Endothelial cell of umbilical vein (primary cell): ENCODE measurements around the gene ITIH4. TPM values are rescaled to one million over a fixed set of nuclear protein-coding genes. Genes with fewer than 3 reads are reported as not detected.

ENCODE experiments used
- BruUV-seq: library from RNA; stranded (reverse); fragments of 400-500 nt; replicated peaks from 2 replicates; lab custom pipeline; 2021; lab: Mats Ljungman, UMichigan
- CTCF ChIA-PET: fragments of 300-600, 350-600 bp; sonication (Branson Sonifier 250); formaldehyde crosslinking; loops from one replicate; lab custom pipeline; 2021; ENCODE audit warnings: antibody characterized with exemption, inconsistent platforms; lab: Charles Lee
- POLR2A ChIA-PET: fragments of 300-600, 350-600 bp; sonication (Branson Sonifier 250); formaldehyde crosslinking; loops from one replicate; lab custom pipeline; 2021; ENCODE audit warnings: antibody characterized with exemption, inconsistent platforms; lab: Charles Lee
- DNase-seq: peaks from one replicate; pipeline ENCODE4 v3.0.0-alpha.2; 2011; ENCODE audit warnings: low read depth, low spot score
- FAIRE-seq: peaks from 2 replicates; lab custom pipeline; 2011; peaks lifted over from hg19 to GRCh38; lab: Jason Lieb, UNC
- H2AFZ ChIP-seq: 2 replicates; pipeline ENCODE4 v1.6.0; 2012; ENCODE audit warnings: low read depth, low read length, control low read depth, inconsistent platforms
- H3K27ac ChIP-seq: 2 replicates; pipeline ENCODE4 v1.5.1; 2011; ENCODE audit warnings: low read depth, mild to moderate bottlenecking, control low read depth, low read length, moderate library complexity; ENCODE audit not compliant: insufficient read depth
- H3K27me3 ChIP-seq, 2 experiments: 2 replicates each; pipeline versions ENCODE4 v1.6.0 to v1.6.1; 2011; ENCODE audit warnings: low read length in 2 of 2, mixed read lengths in 1 of 2; ENCODE audit not compliant: control insufficient read depth in 2 of 2, insufficient read depth in 2 of 2
- H3K36me3 ChIP-seq, 2 experiments: 2 replicates in 1 of 2; 3 replicates in 1 of 2; pipeline ENCODE4 v1.5.1; 2011; ENCODE audit warnings: low read length in 2 of 2, mild to moderate bottlenecking in 1 of 2, moderate library complexity in 1 of 2; ENCODE audit not compliant: control insufficient read depth in 2 of 2, insufficient read depth in 2 of 2; ENCODE audit errors: extremely low read depth in 1 of 2
- H3K4me1 ChIP-seq: 3 replicates; pipeline ENCODE4 v1.5.1; 2011; ENCODE audit warnings: mild to moderate bottlenecking, low read length; ENCODE audit not compliant: control insufficient read depth, insufficient read depth; ENCODE audit errors: extremely low read depth
- H3K4me2 ChIP-seq: 2 replicates; pipeline ENCODE4 v1.6.1; 2011; ENCODE audit warnings: low read length, control low read depth, mixed read lengths; ENCODE audit not compliant: insufficient read depth
- H3K4me3 ChIP-seq, 3 experiments: fragments of 200-600 bp in 1 of 3; sonication (generic), shearing (Covaris generic) in 1 of 3; replicated peaks in 1 of 3; 2 replicates each; pipeline ENCODE4 v1.5.1; 2011 to 2016; ENCODE audit warnings: control low read depth in 3 of 3, low read length in 3 of 3, mild to moderate bottlenecking in 2 of 3, inconsistent platforms in 1 of 3, low read depth in 1 of 3, moderate library complexity in 1 of 3; ENCODE audit not compliant: insufficient read depth in 1 of 3
- H3K79me2 ChIP-seq: 2 replicates; pipeline ENCODE4 v1.6.0; 2012; ENCODE audit warnings: low read length, inconsistent platforms; ENCODE audit not compliant: control insufficient read depth, insufficient read depth
- H3K9ac ChIP-seq: replicated peaks from 2 replicates; pipeline ENCODE3; 2011; ENCODE audit warnings: low read length, control low read depth; ENCODE audit not compliant: insufficient read depth; ENCODE audit errors: extremely low read depth
- H3K9me1 ChIP-seq: replicated peaks from 3 replicates; pipeline ENCODE4 v1.6.0; 2011; ENCODE audit warnings: mild to moderate bottlenecking, low read length; ENCODE audit not compliant: control insufficient read depth, insufficient read depth; ENCODE audit errors: extremely low read depth
- H3K9me3 ChIP-seq: replicated peaks from 2 replicates; pipeline ENCODE4 v1.5.1; 2012; ENCODE audit warnings: low read length, inconsistent platforms; ENCODE audit not compliant: control insufficient read depth, insufficient read depth
- H4K20me1 ChIP-seq: replicated peaks from 2 replicates; pipeline ENCODE3; 2011; ENCODE audit warnings: mild to moderate bottlenecking, low read length; ENCODE audit not compliant: control insufficient read depth, insufficient read depth; ENCODE audit errors: extremely low read depth
- EZH2 ChIP-seq: IDR thresholded peaks from 2 replicates; pipeline ENCODE4 v1.6.1; 2012; ENCODE audit warnings: borderline replicate concordance, low read depth, mild to moderate bottlenecking, moderate library complexity, low read length, inconsistent platforms; ENCODE audit not compliant: severe bottlenecking
- FOS ChIP-seq: IDR thresholded peaks from 2 replicates; pipeline ENCODE4 v1.6.1; 2011; ENCODE audit warnings: mild to moderate bottlenecking, low read length, moderate library complexity, borderline replicate concordance; ENCODE audit not compliant: insufficient read depth
- GATA2 ChIP-seq: IDR thresholded peaks from 2 replicates; pipeline ENCODE4 v1.7.0; 2011; ENCODE audit warnings: low read depth, mild to moderate bottlenecking, moderate library complexity, mixed read lengths, low read length; ENCODE audit not compliant: insufficient read length, insufficient read depth
- JUN ChIP-seq: IDR thresholded peaks from 2 replicates; pipeline ENCODE4 v1.6.1; 2011; ENCODE audit warnings: borderline replicate concordance, low read depth; ENCODE audit not compliant: insufficient read length, insufficient read depth
- MYC ChIP-seq: IDR thresholded peaks from one replicate; pipeline ENCODE4 v1.6.1; 2011; ENCODE audit warnings: mild to moderate bottlenecking, low read depth, low read length
- POLR2A ChIP-seq: IDR thresholded peaks from 2 replicates; pipeline ENCODE4 v1.6.1; 2012; ENCODE audit warnings: low read depth, mild to moderate bottlenecking, control low read depth, low read length
- POLR2AphosphoS5 ChIP-seq: IDR thresholded peaks from 2 replicates; pipeline ENCODE4 v1.6.1; 2012; ENCODE audit warnings: low read depth, mild to moderate bottlenecking, control low read depth, low read length, moderate library complexity; ENCODE audit not compliant: insufficient read depth
- dilution Hi-C: fragments of 300-500 bp; cut with MboI; formaldehyde crosslinking; loops from one replicate; pipeline ENCODE4 v1.15.0; 2019; ENCODE audit warnings: low sequenced_read_pairs; ENCODE audit not compliant: extremely low pct_ligation_motif_present
- intact Hi-C: fragments of 100-400 bp; cut with micrococcal nuclease; formaldehyde crosslinking; loops from one replicate; pipeline ENCODE4 v1.10.0; 2022
- polyA plus RNA-seq, 4 experiments: library from polyadenylated mRNA; depleted of rRNA in 3 of 4; stranded (reverse) in 3 of 4; unstranded in 1 of 4; fragments of >200 nt; gene quantifications; 2 replicates each; pipeline versions ENCODE4 v1.2.1 to v1.2.3, GENCODE V29; 2011 to 2012; ENCODE audit warnings: missing spikeins in 1 of 4
- total RNA-seq: library from RNA; stranded (reverse); gene quantifications from 2 replicates; pipeline ENCODE4 v1.2.3, GENCODE V29; 2021
- TF ChIP-seq, protein P1 (sequence below), 2 donors: IDR thresholded peaks; 1 replicate in 1 of 2; 2 replicates in 1 of 2; pipeline ENCODE4 v1.5.1; 2011; ENCODE audit warnings: low read length in 2 of 2, mild to moderate bottlenecking in 2 of 2, moderate library complexity in 2 of 2, control low read depth in 1 of 2, inconsistent platforms in 1 of 2, low read depth in 1 of 2; ENCODE audit not compliant: insufficient read depth in 1 of 2; ENCODE audit errors: extremely low read depth in 1 of 2
- TF ChIP-seq, protein P2 (sequence below): IDR thresholded peaks from 2 replicates; pipeline ENCODE4 v1.6.1; 2011; ENCODE audit not compliant: insufficient read depth, insufficient read length

The ITIH4 gene
- total and polyA plus RNA-seq, 2 donors (not counting 3 experiments of a cell fraction or from before 2014, with no cell fraction given), result 0.17 to 2.4 TPM

DNA sequence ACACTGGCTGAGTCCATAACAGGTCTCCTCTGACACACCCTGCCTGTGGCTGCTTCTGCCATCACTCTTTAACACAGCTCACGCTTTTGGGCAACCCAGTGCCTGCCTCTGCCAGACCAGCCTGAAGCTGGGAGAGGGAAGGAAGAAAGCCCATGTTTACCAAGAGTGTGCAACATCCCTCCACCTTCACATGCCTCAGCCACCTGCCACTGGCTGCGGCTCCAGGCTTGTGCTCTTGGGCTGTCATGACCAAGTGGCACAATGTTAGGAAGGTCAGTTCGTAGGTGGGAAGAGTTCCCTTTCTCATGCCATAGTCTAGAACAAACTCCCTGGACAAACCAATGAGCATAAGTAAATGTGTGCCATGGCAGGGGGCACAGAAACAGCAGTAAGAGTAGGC is 46.6 kb upstream of the ITIH4 start:
- intact Hi-C loops, result no loop called here
- no peaks in the 10 kb centered on the region for H3K79me2 ChIP-seq
- H3K4me1 ChIP-seq, result no peaks in the 10 kb centered on the region
- no peaks in the 10 kb centered on the region for H3K9me1 ChIP-seq
- H3K4me2 ChIP-seq, result no peak overlapping the region
- FAIRE-seq (no peak), DNase-seq (no peak)
- CTCF ChIA-PET, result no interaction called here
- H3K36me3 ChIP-seq, result no peaks in the 10 kb centered on the region
- no peaks in the 10 kb centered on the region for H3K9me3 ChIP-seq
- H3K27ac ChIP-seq, result no peak overlapping the region
- H2AFZ ChIP-seq, result no peak overlapping the region
- TF ChIP-seq, protein P1, sequence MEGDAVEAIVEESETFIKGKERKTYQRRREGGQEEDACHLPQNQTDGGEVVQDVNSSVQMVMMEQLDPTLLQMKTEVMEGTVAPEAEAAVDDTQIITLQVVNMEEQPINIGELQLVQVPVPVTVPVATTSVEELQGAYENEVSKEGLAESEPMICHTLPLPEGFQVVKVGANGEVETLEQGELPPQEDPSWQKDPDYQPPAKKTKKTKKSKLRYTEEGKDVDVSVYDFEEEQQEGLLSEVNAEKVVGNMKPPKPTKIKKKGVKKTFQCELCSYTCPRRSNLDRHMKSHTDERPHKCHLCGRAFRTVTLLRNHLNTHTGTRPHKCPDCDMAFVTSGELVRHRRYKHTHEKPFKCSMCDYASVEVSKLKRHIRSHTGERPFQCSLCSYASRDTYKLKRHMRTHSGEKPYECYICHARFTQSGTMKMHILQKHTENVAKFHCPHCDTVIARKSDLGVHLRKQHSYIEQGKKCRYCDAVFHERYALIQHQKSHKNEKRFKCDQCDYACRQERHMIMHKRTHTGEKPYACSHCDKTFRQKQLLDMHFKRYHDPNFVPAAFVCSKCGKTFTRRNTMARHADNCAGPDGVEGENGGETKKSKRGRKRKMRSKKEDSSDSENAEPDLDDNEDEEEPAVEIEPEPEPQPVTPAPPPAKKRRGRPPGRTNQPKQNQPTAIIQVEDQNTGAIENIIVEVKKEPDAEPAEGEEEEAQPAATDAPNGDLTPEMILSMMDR (IDR thresholded peaks at IDR 0.05; ENCODE audit: extremely low read depth in 1 of 2, insufficient read depth in 1 of 2, low read depth in 1 of 2, low read length in 2 of 2), result no peak
- TF ChIP-seq MYC (no peak), POLR2A (no peak), GATA2 (no peak), POLR2AphosphoS5 (no peak), FOS (no peak), JUN (no peak), EZH2 (no peak)
- TF ChIP-seq, protein P2, sequence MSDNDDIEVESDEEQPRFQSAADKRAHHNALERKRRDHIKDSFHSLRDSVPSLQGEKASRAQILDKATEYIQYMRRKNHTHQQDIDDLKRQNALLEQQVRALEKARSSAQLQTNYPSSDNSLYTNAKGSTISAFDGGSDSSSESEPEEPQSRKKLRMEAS, result no peak
- BruUV-seq, result no TSS peak
- POLR2A ChIA-PET, result no interaction called here
- H4K20me1 ChIP-seq, result no peaks in the 10 kb centered on the region
- no peaks in the 10 kb centered on the region for H3K27me3 ChIP-seq
- no peak overlapping the region for H3K4me3 ChIP-seq
- dilution Hi-C loops, result no loop called here
- H3K9ac ChIP-seq, result no peak overlapping the region
